Natural killer cell (primary cell): Measurements from ENCODE around the gene ADNP2. TPM values are rescaled to one million over a fixed set of nuclear protein-coding genes. Genes with fewer than 3 reads are reported as not detected.

Experiments used
- ATAC-seq, 3 donors: fragments of 150-1000 bp in 2 of 3; fragments of 200-7000 bp in 1 of 3; cut with Tn5 transposase; 1 replicate in 1 of 3; 2 replicates in 2 of 3; pipeline ENCODE4 v1.10.0; 2021; ENCODE audit warnings: mild to moderate bottlenecking in 2 of 3, moderate library complexity in 2 of 3
- DNase-seq, 2 donors: peaks; one replicate each; pipeline versions ENCODE4 v3.0.0 to v3.0.0-alpha.2; 2013 to 2021; ENCODE audit warnings: mixed read lengths in 1 of 2
- H3K27ac ChIP-seq: one replicate; pipeline ENCODE4 v1.5.1; 2013; ENCODE audit warnings: mild to moderate bottlenecking, low read length
- H3K27me3 ChIP-seq: one replicate; pipeline ENCODE4 v1.6.1; 2013; ENCODE audit warnings: low read length; ENCODE audit not compliant: control insufficient read depth, insufficient read depth
- H3K36me3 ChIP-seq: one replicate; pipeline ENCODE4 v1.6.1; 2013; ENCODE audit warnings: low read length; ENCODE audit not compliant: control insufficient read depth, insufficient read depth
- H3K4me1 ChIP-seq: one replicate; pipeline ENCODE4 v1.6.1; 2013; ENCODE audit warnings: low read length; ENCODE audit not compliant: control insufficient read depth, insufficient read depth
- H3K4me3 ChIP-seq: one replicate; pipeline ENCODE4 v1.5.1; 2013; ENCODE audit warnings: low read length
- H3K9me3 ChIP-seq: one replicate; pipeline ENCODE4 v1.6.1; 2013; ENCODE audit warnings: low read length; ENCODE audit not compliant: control insufficient read depth, insufficient read depth
- H3K27ac Mint-ChIP-seq, 2 donors: one replicate each; pipeline ENCODE4 v1.8.0; 2022; ENCODE audit warnings: mild to moderate bottlenecking in 2 of 2, mixed read lengths in 2 of 2, moderate library complexity in 1 of 2
- H3K27me3 Mint-ChIP-seq, 2 donors: one replicate each; pipeline ENCODE4 v1.8.0; 2022; ENCODE audit warnings: low read depth in 2 of 2, mixed read lengths in 2 of 2
- H3K36me3 Mint-ChIP-seq: one replicate; pipeline ENCODE4 v1.8.0; 2022; ENCODE audit warnings: mixed read lengths
- H3K4me1 Mint-ChIP-seq, 2 donors: one replicate each; pipeline ENCODE4 v1.8.0; 2022; ENCODE audit warnings: mixed read lengths in 2 of 2
- H3K4me3 Mint-ChIP-seq: one replicate; pipeline ENCODE4 v1.8.0; 2022; ENCODE audit warnings: mild to moderate bottlenecking, moderate library complexity, mixed read lengths
- H3K9me3 Mint-ChIP-seq, 2 donors: one replicate each; pipeline ENCODE4 v1.8.0; 2022; ENCODE audit warnings: mixed read lengths in 2 of 2
- WGBS: methylation state at CpG from one replicate; pipeline ENCODE4 v1.1.7; 2013; ENCODE audit warnings: missing lambda C conversion rate; ENCODE audit not compliant: insufficient coverage; 5-methylcytosine and 5-hydroxymethylcytosine counted together
- intact Hi-C: fragments of 100-400 bp; cut with micrococcal nuclease; formaldehyde crosslinking; loops from one replicate; pipeline ENCODE4 v1.14.2; 2022
- total RNA-seq, 4 donors: library from RNA; stranded (reverse); fragments of 120-200 nt in 1 of 4; gene quantifications; one replicate each; pipeline versions ENCODE4 v1.2.3 to v1.2.4, GENCODE V29; 2013 to 2022
- TF ChIP-seq, protein P1 (sequence below): fragments of 200-600 bp; IDR thresholded peaks from one replicate; pipeline ENCODE4 v1.8.0; 2022; ENCODE audit warnings: antibody characterized with exemption

The ADNP2 gene
- total RNA-seq, 3 donors from 2014 or later (not counting 1 experiment from before 2014, with no cell fraction given) = 31.2 to 39.2 (median 31.4) TPM

GRCh38 chr18:80177128-80177527 lies 68.1 kb downstream of the ADNP2 start:
- Mint-ChIP-seq H3K9me3 (no peaks in the 10 kb centered on the region), H3K36me3 (no peaks in the 10 kb centered on the region), H3K4me3 (no peak overlapping the region), H3K27ac (no peak overlapping the region), H3K4me1 (peaks cover 13 to 28% of the 10 kb centered on the region in 2 donors), H3K27me3 (peaks cover 0 to 6% of the 10 kb centered on the region in 2 donors)
- H3K36me3 ChIP-seq = no peaks in the 10 kb centered on the region
- ATAC-seq = no peak
- H3K4me3 ChIP-seq = no peak overlapping the region
- no peak for DNase-seq
- WGBS = 91% methylated on average over 8 of the region's 8 CpGs
- no peaks in the 10 kb centered on the region for H3K9me3 ChIP-seq
- TF ChIP-seq, protein P1, sequence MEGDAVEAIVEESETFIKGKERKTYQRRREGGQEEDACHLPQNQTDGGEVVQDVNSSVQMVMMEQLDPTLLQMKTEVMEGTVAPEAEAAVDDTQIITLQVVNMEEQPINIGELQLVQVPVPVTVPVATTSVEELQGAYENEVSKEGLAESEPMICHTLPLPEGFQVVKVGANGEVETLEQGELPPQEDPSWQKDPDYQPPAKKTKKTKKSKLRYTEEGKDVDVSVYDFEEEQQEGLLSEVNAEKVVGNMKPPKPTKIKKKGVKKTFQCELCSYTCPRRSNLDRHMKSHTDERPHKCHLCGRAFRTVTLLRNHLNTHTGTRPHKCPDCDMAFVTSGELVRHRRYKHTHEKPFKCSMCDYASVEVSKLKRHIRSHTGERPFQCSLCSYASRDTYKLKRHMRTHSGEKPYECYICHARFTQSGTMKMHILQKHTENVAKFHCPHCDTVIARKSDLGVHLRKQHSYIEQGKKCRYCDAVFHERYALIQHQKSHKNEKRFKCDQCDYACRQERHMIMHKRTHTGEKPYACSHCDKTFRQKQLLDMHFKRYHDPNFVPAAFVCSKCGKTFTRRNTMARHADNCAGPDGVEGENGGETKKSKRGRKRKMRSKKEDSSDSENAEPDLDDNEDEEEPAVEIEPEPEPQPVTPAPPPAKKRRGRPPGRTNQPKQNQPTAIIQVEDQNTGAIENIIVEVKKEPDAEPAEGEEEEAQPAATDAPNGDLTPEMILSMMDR = no peak
- no peaks in the 10 kb centered on the region for H3K27me3 ChIP-seq
- no peak overlapping the region for H3K27ac ChIP-seq
- peaks cover 21% of the 10 kb centered on the region for H3K4me1 ChIP-seq
- intact Hi-C loops = no loop called here

DNA sequence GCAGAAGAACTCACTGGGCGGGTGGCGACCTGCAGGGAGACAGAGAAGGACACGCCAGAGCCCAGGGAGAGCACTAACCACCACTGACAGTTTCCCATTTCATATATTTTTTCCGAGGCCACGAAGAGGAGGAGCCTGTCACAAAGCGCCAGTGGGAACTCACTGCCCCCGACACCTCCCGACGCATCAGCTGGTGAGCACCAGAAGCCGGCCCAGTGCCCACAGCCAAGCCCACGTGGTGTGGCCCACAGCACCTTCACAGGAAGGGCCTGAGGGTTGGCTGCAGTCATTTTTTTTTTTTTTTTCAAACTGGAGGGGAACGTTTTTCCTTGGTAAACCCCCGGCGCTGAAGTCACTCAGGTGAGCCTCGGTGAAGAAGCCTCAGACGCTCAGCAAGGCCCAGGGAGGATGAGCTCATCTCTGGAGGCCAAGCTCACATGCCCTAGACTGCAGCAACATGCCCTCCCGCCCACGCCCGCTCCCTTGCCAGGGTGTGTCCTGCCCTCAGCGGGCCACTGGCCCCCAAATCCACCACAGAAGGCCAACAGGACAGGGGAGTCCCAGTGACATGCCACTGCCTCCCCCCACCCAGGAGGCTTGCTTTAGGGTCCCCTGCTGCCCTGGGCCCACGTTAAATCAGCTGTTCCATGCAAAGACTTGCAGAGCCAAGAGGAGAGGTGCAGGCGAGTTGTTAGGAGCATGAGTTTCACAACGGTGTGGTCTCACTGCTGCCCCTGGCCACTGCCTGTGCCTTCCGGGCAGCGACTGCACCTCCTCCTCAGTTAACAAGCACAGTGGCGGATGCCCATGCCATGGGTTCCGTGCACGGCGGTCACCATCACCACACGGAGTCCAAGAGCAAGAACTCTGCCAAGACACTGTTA lies 70.1 kb downstream of the ADNP2 start:
- Histone ChIP-seq H3K9me3 (no peaks in the 10 kb centered on the region), H3K27ac (no peak overlapping the region), H3K4me3 (no peak overlapping the region), H3K27me3 (no peaks in the 10 kb centered on the region), H3K36me3 (no peaks in the 10 kb centered on the region), H3K4me1 (peaks cover 17% of the 10 kb centered on the region)
- Mint-ChIP-seq H3K4me1 (peaks cover 13 to 28% of the 10 kb centered on the region in 2 donors), H3K36me3 (no peaks in the 10 kb centered on the region), H3K9me3 (no peaks in the 10 kb centered on the region), H3K4me3 (no peak overlapping the region), H3K27me3 (peaks cover 0 to 7% of the 10 kb centered on the region in 2 donors), H3K27ac (no peak overlapping the region)
- ATAC-seq = no peak
- DNase-seq = no peak
- intact Hi-C loops = no loop called here
- WGBS = 78% methylated on average over 30 of the region's 30 CpGs
- TF ChIP-seq, protein P1 = no peak

DNA sequence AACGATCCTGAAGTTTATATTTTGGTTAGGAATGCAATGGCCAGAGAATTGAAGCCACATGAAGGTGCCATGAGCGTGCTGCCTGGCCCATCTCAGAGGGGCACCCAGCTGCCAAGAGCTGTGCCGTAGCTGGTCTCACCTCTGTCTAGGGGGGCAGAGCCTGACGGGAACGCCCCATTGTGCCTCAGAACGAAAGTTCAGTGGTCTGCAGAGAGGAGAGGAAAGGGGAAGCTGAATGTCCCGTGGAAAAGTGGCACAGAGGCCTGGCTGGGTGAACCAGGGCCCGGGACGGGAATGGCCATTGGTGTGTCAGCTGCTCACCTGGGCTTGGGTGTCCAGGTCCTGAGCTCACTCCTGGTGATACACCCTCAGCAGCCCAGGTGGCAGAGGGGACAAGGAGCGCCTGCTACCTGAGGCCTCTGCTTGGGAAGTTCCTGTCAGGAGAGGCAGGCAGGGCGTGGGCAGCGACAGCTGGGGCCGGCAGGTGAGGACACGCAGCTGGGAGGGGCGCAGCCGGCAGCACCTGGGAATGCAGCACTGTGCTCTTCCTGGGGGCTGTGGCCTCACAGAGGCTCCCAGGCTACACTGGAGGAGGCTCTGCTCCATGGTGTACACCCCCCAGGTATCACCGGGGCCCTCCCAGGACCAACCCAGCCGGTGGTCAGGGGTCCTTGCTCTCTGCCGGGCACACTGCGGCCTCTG lies 70.9 kb downstream of the ADNP2 start:
- DNase-seq (no peak), ATAC-seq (no peak)
- Mint-ChIP-seq H3K27ac (no peak overlapping the region), H3K4me3 (no peak overlapping the region), H3K9me3 (no peaks in the 10 kb centered on the region), H3K36me3 (no peaks in the 10 kb centered on the region), H3K4me1 (peaks cover 11 to 24% of the 10 kb centered on the region in 2 donors), H3K27me3 (peaks cover 0 to 7% of the 10 kb centered on the region in 2 donors)
- no peaks in the 10 kb centered on the region for H3K36me3 ChIP-seq
- intact Hi-C loops = no loop called here
- no peak overlapping the region for H3K27ac ChIP-seq
- TF ChIP-seq, protein P1 = no peak
- H3K4me1 ChIP-seq = peaks cover 9% of the 10 kb centered on the region
- H3K4me3 ChIP-seq = no peak overlapping the region
- no peaks in the 10 kb centered on the region for H3K27me3 ChIP-seq
- no peaks in the 10 kb centered on the region for H3K9me3 ChIP-seq
- 76% methylated on average over 20 of the region's 20 CpGs for WGBS
